ENCODE measurements around the gene ANKIB1.

The ANKIB1 gene

GRCh38 chr7:92442720-92443119 lies 196.9 kb downstream of the ANKIB1 start:
- in situ Hi-C loops (cut with MboI; ENCODE audit: low sequenced_read_pairs) = loop anchor here (25.0 kb wide), 1 partner anchor 605 kb away; no protein-coding TSS in a partner anchor

DNA sequence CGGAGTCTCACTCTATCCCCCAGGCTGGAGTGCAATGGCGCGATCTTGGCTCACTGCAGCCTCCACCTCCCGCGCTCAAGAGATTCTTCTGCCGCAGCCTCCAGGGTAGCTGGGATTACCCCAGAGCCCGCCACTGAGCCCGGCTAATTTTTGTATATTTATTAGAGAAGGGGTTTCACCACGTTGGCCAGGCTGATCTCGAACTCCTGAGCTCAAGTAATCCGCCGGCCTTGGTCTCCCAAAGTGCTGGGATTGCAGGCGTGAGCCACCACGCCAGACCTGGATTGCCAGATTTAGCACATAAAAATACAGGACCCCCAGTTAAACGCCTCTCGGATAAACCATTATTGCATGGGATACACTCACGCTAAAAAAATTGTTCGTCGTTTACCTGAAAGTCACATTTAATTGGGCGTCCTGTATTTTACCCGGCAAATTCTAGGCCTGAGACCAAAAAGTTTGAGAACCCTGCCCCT lies 201.1 kb downstream of the ANKIB1 start:
- in situ Hi-C loops (cut with MboI; ENCODE audit: low sequenced_read_pairs) = loop anchor here (25.0 kb wide), 1 partner anchor 610 kb away; no protein-coding TSS in a partner anchor

- in situ Hi-C loops (cut with MboI; ENCODE audit: low sequenced_read_pairs) = loop anchor here (25.0 kb wide), 1 partner anchor 610 kb away; no protein-coding TSS in a partner anchor
These were observed 201.8 kb downstream of the ANKIB1 start, which contains the start of gene GATAD1 for GRCh38 chr7:92447345-92448204. Gene GATAD1, plus strand, starts transcription at chr7:92447482. Its CDS starts 248 bp downstream, at chr7:92447730.

DNA sequence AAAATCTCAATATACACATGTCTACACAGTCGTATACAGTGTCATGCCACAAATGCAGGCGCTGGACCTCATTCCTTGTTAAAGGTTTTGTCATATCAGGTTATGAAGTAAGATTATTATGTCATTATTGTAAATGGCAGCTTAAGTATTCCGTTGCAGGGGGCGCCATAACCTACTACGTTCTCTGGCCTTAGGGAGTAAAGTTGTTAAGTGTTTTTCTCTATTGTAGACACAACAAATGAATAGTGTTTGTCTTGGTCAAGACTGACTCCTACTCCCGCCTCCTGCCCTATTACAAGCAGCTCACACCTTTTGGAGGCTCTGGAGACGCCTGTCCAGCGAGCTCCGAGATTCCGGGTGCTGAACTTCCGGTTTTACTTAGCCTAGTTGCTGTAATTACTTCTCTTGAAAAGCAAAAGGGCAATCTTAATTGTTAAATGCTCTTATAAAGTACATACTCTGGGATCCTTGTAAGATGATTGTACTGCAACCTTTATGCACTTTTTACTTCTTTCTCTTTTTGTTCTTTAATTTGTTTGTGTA lies 202.5 kb downstream of the ANKIB1 start:
- in situ Hi-C loops (cut with MboI; ENCODE audit: low sequenced_read_pairs) = loop anchor here (25.0 kb wide), 1 partner anchor 611 kb away; no protein-coding TSS in a partner anchor
